Keratinocyte (primary cell): ENCODE data around the gene GFM2. TPM values are rescaled to one million over a fixed set of nuclear protein-coding genes. Genes with fewer than 3 reads are reported as not detected.
"Not testable (repeated sequence)": the region's sequence is repeated elsewhere in the genome, so short reads cannot be mapped to it uniquely, and the experiment has no call there.

Experiments
- DNase-seq: peaks from one replicate; pipeline ENCODE4 v3.0.0-alpha.2; 2011; ENCODE audit warnings: low read depth, missing footprints, low spot score
- FAIRE-seq: peaks from 2 replicates; lab custom pipeline; 2011; peaks lifted over from hg19 to GRCh38; lab: Jason Lieb, UNC
- H2AFZ ChIP-seq: 2 replicates; pipeline ENCODE4 v1.6.0; 2012; ENCODE audit warnings: low read length, control low read depth, inconsistent platforms; ENCODE audit not compliant: control insufficient read depth
- H3K27ac ChIP-seq: 2 replicates; pipeline ENCODE4 v1.5.1; 2011; ENCODE audit warnings: low read length; ENCODE audit not compliant: control insufficient read depth, insufficient read depth
- H3K27me3 ChIP-seq: 3 replicates; pipeline ENCODE4 v1.6.0; 2011; ENCODE audit warnings: low read length; ENCODE audit not compliant: control insufficient read depth, insufficient read depth; ENCODE audit errors: extremely low read depth
- H3K36me3 ChIP-seq, 2 experiments: 2 replicates in 1 of 2; 3 replicates in 1 of 2; pipeline ENCODE4 v1.5.1; 2011; ENCODE audit warnings: low read length in 2 of 2, mild to moderate bottlenecking in 1 of 2; ENCODE audit not compliant: control insufficient read depth in 2 of 2, insufficient read depth in 2 of 2; ENCODE audit errors: extremely low read depth in 1 of 2
- H3K4me1 ChIP-seq: 3 replicates; pipeline ENCODE4 v1.5.1; 2011; ENCODE audit warnings: low read length; ENCODE audit not compliant: control insufficient read depth, insufficient read depth; ENCODE audit errors: extremely low read depth
- H3K4me2 ChIP-seq: 3 replicates; pipeline ENCODE4 v1.6.0; 2011; ENCODE audit warnings: low read depth, low read length; ENCODE audit not compliant: control insufficient read depth, insufficient read depth; ENCODE audit errors: extremely low read depth
- H3K4me3 ChIP-seq, 3 experiments: fragments of 200-600 bp in 1 of 3; sonication (generic) in 1 of 3; 2 replicates in 2 of 3; 3 replicates in 1 of 3; pipeline ENCODE4 v1.5.1; 2011 to 2016; ENCODE audit warnings: low read length in 3 of 3, mild to moderate bottlenecking in 3 of 3, control low read depth in 2 of 3, inconsistent platforms in 1 of 3, low read depth in 1 of 3, mixed read lengths in 1 of 3, mixed run types in 1 of 3, moderate library complexity in 1 of 3; ENCODE audit not compliant: control insufficient read depth in 2 of 3, insufficient read depth in 2 of 3; ENCODE audit errors: extremely low read depth in 1 of 3
- H3K79me2 ChIP-seq: 2 replicates; pipeline ENCODE4 v1.6.0; 2012; ENCODE audit warnings: low read length; ENCODE audit not compliant: control insufficient read depth, insufficient read depth
- H3K9ac ChIP-seq: 3 replicates; pipeline ENCODE4 v1.6.0; 2011; ENCODE audit warnings: low read length; ENCODE audit not compliant: control insufficient read depth, insufficient read depth; ENCODE audit errors: extremely low read depth
- H3K9me1 ChIP-seq: 3 replicates; pipeline ENCODE4 v1.6.0; 2011; ENCODE audit warnings: low read length; ENCODE audit not compliant: control insufficient read depth, insufficient read depth; ENCODE audit errors: extremely low read depth
- H3K9me3 ChIP-seq: 2 replicates; pipeline ENCODE4 v1.5.1; 2012; ENCODE audit warnings: low read depth, low read length; ENCODE audit not compliant: control insufficient read depth
- H4K20me1 ChIP-seq: 3 replicates; pipeline ENCODE4 v1.6.0; 2011; ENCODE audit warnings: low read length; ENCODE audit not compliant: control insufficient read depth, insufficient read depth; ENCODE audit errors: extremely low read depth
- EZH2 ChIP-seq: IDR thresholded peaks from one replicate; pipeline ENCODE4 v1.6.1; 2012; ENCODE audit warnings: inconsistent platforms, mild to moderate bottlenecking, low read length, moderate library complexity
- dilution Hi-C: fragments of 300-500 bp; cut with MboI; formaldehyde crosslinking; loops from one replicate; pipeline ENCODE4 v1.7.0; 2020; ENCODE audit warnings: low sequenced_read_pairs; ENCODE audit not compliant: extremely low pct_ligation_motif_present
- polyA plus RNA-seq, 5 experiments: library from polyadenylated mRNA; depleted of rRNA in 3 of 5; stranded (reverse) in 3 of 5; stranded (forward) in 1 of 5; unstranded in 1 of 5; fragments of >200 nt; gene quantifications; 1 replicate in 1 of 5; 2 replicates in 3 of 5; 3 replicates in 1 of 5; pipeline versions ENCODE4 v1.2.1 to v1.2.3, GENCODE V29; 2011 to 2012; ENCODE audit warnings: missing spikeins in 2 of 5, low read depth in 1 of 5, low replicate concordance in 1 of 5
- TF ChIP-seq, protein P1 (sequence below), 3 experiments: IDR thresholded peaks in 1 of 3; conservative IDR thresholded peaks in 1 of 3; optimal IDR thresholded peaks in 1 of 3; 2 replicates in 2 of 3; 3 replicates in 1 of 3; pipeline versions ENCODE3 to v1.5.1; 2011; ENCODE audit warnings: low read length in 3 of 3, mild to moderate bottlenecking in 3 of 3, moderate library complexity in 2 of 3, control low read depth in 1 of 3, inconsistent platforms in 1 of 3; ENCODE audit not compliant: insufficient read depth in 2 of 3; ENCODE audit errors: extremely low read depth in 1 of 3

The GFM2 gene
- polyA plus RNA-seq, 1 donor (not counting 4 experiments of a cell fraction or from before 2014, with no cell fraction given): 55.4 TPM

DNA sequence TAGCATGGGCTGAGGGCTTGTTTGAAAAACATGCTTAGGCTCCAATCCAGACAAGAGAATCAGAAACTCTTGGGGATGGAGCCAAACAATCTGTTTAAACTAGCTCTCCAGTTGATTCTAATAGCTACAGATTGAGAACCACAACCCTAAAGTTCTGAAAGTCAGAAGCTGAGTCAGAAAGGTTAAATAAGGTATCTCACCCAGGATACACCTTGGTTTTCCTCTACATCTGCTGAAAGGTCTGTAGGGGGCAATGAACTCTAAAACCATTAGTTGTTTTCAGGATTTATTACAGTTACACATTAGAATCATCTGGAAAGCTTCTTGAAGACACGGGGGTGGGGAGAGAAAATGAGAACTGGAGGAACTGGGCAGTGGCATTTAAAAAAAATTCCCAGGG is 5.7 kb downstream of the GFM2 start:
- Histone ChIP-seq H2AFZ (no peak overlapping the region), H3K27me3 (no peaks in the 10 kb centered on the region), H4K20me1 (no peaks in the 10 kb centered on the region), H3K9me3 (no peaks in the 10 kb centered on the region), H3K9ac (no peak overlapping the region), H3K36me3 (peaks cover 5% of the 10 kb centered on the region in 2 experiments), H3K9me1 (no peaks in the 10 kb centered on the region), H3K27ac (peak overlapping the region; percentile 96), H3K4me2 (peak overlapping the region; percentile 40), H3K4me1 (peaks cover 58% of the 10 kb centered on the region), H3K4me3 (no peak overlapping the region), H3K79me2 (peaks cover 33% of the 10 kb centered on the region)
- dilution Hi-C loops: no loop called here
- no peak for FAIRE-seq
- TF ChIP-seq, protein P1, sequence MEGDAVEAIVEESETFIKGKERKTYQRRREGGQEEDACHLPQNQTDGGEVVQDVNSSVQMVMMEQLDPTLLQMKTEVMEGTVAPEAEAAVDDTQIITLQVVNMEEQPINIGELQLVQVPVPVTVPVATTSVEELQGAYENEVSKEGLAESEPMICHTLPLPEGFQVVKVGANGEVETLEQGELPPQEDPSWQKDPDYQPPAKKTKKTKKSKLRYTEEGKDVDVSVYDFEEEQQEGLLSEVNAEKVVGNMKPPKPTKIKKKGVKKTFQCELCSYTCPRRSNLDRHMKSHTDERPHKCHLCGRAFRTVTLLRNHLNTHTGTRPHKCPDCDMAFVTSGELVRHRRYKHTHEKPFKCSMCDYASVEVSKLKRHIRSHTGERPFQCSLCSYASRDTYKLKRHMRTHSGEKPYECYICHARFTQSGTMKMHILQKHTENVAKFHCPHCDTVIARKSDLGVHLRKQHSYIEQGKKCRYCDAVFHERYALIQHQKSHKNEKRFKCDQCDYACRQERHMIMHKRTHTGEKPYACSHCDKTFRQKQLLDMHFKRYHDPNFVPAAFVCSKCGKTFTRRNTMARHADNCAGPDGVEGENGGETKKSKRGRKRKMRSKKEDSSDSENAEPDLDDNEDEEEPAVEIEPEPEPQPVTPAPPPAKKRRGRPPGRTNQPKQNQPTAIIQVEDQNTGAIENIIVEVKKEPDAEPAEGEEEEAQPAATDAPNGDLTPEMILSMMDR (optimal IDR thresholded peaks at IDR 0.05 in 1 of 3, IDR thresholded peaks at IDR 0.05 in 1 of 3, conservative IDR thresholded peaks at IDR 0.05 in 1 of 3; ENCODE audit: extremely low read depth in 1 of 3, insufficient read depth in 2 of 3, low read length in 3 of 3): peak in 1 of 3 experiments; percentile 18
- TF ChIP-seq EZH2: no peak
- DNase-seq: no peak

DNA sequence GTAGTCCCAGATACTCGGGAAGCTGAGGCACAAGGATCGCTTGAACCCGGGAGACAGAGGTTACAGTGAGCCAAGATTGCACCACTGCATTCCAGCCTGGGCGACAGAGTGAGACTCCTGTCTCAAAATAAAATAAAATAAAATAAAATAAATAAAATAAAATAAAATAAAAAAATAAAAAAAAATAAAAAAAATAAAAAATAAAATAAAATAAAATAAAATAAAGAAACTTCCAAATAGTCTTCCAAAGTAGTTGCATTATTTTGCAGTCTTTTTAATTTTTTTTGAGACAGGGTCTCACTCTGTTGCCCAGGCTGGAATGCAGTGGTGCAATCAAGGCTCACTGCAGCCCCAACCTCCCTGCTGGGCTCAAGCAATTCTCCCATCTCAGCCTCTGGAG is 18.2 kb downstream of the GFM2 start:
- dilution Hi-C loops, H3K9ac ChIP-seq, FAIRE-seq, H3K9me1 ChIP-seq, H3K4me1 ChIP-seq, DNase-seq, H3K79me2 ChIP-seq, H3K4me3 ChIP-seq, H3K4me2 ChIP-seq, H3K27me3 ChIP-seq, H2AFZ ChIP-seq, H4K20me1 ChIP-seq, H3K27ac ChIP-seq, H3K9me3 ChIP-seq: not testable (repeated sequence)
- peaks cover 7 to 11% of the 10 kb centered on the region in 2 experiments for H3K36me3 ChIP-seq

- FAIRE-seq: no peak
- peaks cover 0 to 9% of the 10 kb centered on the region in 2 experiments for H3K36me3 ChIP-seq
- DNase-seq: no peak
Measured at GRCh38 chr5:74738406-74738805, 28.5 kb downstream of the GFM2 start.

More at GRCh38 chr5:74738406-74738805, 28.5 kb downstream of the GFM2 start:
- dilution Hi-C loops: no loop called here
- H3K4me1 ChIP-seq: no peaks in the 10 kb centered on the region
- H3K4me2 ChIP-seq: no peak overlapping the region
- no peak overlapping the region for H3K4me3 ChIP-seq
- no peaks in the 10 kb centered on the region for H3K79me2 ChIP-seq
- TF ChIP-seq EZH2: no peak
- TF ChIP-seq, protein P1 (optimal IDR thresholded peaks at IDR 0.05 in 1 of 3, IDR thresholded peaks at IDR 0.05 in 1 of 3, conservative IDR thresholded peaks at IDR 0.05 in 1 of 3; ENCODE audit: extremely low read depth in 1 of 3, insufficient read depth in 2 of 3, low read length in 3 of 3): no peak
- no peak overlapping the region for H3K9ac ChIP-seq
- H3K27me3 ChIP-seq: no peaks in the 10 kb centered on the region
- no peaks in the 10 kb centered on the region for H3K9me3 ChIP-seq
- no peaks in the 10 kb centered on the region for H4K20me1 ChIP-seq
- no peak overlapping the region for H3K27ac ChIP-seq
- H3K9me1 ChIP-seq: no peaks in the 10 kb centered on the region
- no peak overlapping the region for H2AFZ ChIP-seq
